NCI-H526 (cell line): ENCODE measurements around the gene HIPK2.

Experiments
- DNase-seq, 2 experiments: peaks; one replicate each; lab custom pipeline; 2025; lab: John Stamatoyannopoulos, UW

The HIPK2 gene

GRCh38 chr7:139735466-139735865, 42.3 kb downstream of the HIPK2 start:
- DNase-seq: no peak

DNA sequence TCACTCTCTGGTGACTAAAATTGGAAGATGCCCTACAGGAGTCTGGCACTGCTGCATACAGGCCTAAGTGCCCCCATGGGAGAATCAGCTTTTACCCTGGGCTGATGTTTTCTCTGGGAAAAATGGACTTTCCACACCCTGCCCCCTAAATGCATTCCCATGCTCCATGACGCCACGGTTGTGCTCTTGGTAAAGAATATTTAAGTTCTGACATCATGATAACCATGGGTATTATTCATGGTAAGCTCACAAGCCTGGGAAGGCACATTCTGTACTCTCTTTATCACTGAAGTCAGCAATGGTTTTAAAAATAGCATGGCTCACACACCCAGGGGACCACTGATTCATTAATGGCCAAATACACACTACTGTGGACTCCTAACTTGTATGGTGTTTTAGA, 43.4 kb downstream of the HIPK2 start:
- DNase-seq: no peak

- no peak for DNase-seq
Measured at GRCh38 chr7:139733751-139734150, 44.0 kb downstream of the HIPK2 start.

GRCh38 chr7:139732471-139733167, 45.2 kb downstream of the HIPK2 start:
- DNase-seq: no peak

DNA sequence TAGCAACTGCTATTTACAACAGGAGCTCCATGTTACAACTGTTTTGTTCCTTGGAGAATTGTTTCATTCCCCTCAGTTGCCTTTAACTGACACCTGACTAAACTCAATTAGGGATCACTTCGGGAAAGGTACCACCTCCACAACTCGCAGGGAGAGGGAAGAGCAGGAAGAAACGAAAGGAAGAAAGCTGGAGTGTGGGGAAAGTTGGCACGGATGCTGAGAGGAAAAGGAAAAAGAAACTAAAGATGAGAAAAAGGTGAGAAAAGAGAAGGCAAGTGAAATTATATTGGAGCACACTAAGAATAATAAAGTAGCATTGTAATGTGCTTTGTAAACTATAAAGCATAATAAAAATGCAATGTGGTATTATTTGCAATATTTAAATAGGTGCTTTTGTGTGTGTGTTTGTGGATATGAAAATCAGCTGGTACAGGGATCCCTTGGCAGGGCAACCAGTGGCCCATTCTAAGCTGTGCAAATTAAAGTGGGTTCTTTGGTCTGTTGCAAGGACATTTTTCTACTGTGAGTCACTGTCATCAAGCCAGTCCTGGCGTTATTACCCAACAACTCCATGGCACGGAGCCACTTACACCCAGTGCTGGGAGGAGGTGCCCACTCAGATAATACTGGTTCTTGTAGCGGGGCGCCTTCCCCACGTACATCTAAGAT, 45.9 kb downstream of the HIPK2 start:
- DNase-seq: peak; percentile 82 to 83

- peak; percentile 75 to 82 for DNase-seq
Measured at GRCh38 chr7:139730746-139731612, 46.8 kb downstream of the HIPK2 start.

GRCh38 chr7:139728203-139728602, 49.6 kb downstream of the HIPK2 start:
- DNase-seq: no peak

GRCh38 chr7:139727151-139727705, 50.6 kb downstream of the HIPK2 start:
- no peak for DNase-seq

GRCh38 chr7:139726485-139726869, 51.3 kb downstream of the HIPK2 start:
- no peak for DNase-seq

DNA sequence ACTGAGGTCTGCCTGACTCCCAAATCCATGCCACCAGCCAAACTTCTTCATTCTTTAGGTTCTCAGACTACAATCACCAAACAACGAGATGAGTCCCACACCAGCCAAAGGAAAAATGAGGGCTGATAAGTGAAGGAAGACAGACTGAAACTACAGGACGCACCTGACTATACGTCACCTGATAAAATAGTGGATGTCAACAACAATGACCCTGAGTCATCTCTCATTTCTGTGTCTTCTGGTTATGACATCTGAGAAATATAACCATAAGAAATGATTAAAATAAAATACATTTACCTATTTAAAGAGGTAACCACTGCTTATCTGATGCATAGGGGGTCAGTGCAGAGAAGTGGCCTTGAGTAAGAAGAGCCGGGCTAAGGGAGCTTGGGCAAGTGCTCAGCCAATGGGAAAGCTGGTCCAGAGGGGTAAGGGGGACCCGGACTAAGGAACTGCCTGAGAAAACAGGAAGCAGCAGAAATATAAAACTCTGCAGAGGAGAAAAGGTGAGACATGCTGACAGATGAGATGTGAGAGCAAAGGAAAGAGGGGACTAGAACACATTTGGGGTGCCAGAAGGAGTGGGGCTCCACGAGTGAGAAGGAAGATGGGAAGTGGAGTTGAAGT, 51.8 kb downstream of the HIPK2 start:
- no peak for DNase-seq

GRCh38 chr7:139725077-139725476, 52.7 kb downstream of the HIPK2 start:
- DNase-seq: no peak

DNA sequence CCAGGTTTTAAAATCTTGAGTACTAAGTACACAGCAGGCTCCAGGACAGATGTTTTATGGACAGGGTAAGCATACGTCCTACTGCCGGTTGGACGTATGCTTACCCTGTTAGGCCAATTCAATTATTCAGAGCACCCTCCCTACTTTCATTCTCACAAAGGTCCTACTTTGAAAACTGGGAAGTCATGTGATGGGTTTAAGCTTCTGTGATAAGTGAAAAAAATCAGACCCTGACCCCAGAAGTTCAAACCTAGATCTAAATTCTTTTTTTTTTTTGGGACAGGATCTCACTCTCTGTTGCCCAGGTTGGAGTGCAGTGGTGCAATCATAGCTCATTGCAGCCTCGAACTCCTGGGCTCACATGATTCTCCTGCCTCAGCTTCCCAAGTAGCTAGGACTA, 55.2 kb downstream of the HIPK2 start:
- no peak for DNase-seq

DNA sequence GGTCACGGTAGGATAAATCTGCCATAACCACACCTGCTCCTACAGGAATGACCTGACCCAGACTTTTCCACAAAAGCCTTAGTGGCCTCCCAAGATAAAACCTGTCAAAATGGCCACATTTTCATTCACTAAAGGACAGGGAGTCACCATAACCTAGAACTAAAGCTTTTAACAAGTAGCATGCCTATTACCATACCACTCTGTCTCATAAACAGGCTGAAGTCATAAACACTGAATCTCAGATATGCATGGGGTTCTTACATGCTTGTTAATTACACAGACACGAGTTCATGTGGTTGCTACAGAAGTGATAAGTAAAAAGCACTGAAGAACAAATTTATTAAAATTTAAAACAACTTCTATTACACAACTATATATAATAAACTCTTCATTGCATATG, 56.0 kb downstream of the HIPK2 start:
- DNase-seq: no peak

DNA sequence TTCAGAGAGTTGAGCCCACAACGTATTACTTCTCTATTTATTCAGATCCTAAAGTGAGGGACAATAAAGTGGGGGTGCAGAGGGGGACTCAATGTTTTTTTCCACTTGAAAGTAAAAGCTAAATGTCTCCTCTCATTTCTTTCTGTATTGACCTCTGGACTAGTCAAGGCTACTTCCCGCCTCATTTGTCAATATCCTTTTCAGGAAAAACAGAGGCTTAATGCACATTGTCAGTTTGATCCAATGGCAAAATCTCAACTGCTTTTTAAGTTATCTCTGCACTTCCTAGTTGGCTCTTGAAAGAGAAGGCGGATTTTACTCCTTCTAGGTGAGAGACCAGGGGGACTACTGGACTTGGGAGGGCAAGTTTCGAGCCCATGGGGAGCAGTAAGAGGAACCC, 56.4 kb downstream of the HIPK2 start:
- no peak for DNase-seq

- DNase-seq: no peak
Measured at GRCh38 chr7:139720705-139721231, 57.0 kb downstream of the HIPK2 start.

- peak in 1 of 2 experiments; percentile 37 for DNase-seq
Measured at GRCh38 chr7:139720186-139720585, 57.6 kb downstream of the HIPK2 start.

- no peak for DNase-seq
Measured at GRCh38 chr7:139718859-139719258, 58.9 kb downstream of the HIPK2 start.

DNA sequence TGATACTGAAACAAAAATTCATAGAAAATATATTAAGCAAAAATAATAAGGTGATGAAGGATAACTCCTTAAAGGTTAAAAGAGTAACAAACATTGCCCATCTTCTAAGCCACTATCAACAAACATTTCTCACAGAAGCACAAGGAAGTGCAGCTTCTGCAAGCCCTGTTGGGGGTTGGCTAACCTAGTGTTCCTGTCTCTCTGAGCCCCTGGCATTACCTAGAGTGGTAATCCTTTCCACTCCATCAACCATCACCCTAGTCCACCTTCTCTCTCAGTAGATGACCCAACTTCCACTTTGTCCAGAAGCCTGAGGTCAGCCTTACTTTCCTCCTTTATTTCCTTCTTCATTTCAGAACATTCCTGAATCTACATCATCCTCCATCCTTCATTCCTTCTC, 59.7 kb downstream of the HIPK2 start:
- no peak for DNase-seq

- DNase-seq: no peak
Measured at GRCh38 chr7:139716156-139716942, 61.4 kb downstream of the HIPK2 start.

GRCh38 chr7:139715194-139715815, 62.5 kb downstream of the HIPK2 start:
- no peak for DNase-seq
